ENCODE data around the gene PRPF39.

Gene PRPF39

GRCh38 chr14:45084946-45085346 is 1.0 kb downstream of the PRPF39 start (continued):
- no peak for TF ChIP-seq ZNF518A (tag by site-specific recombination; conservative IDR thresholded peaks at IDR 0.05; ENCODE audit: low read depth)
- TF ChIP-seq ZNF585B (tag by site-specific recombination; IDR thresholded peaks at IDR 0.05): no peak
- no peak for TF ChIP-seq CTCF (tag by site-specific recombination; IDR thresholded peaks at IDR 0.05)
- TF ChIP-seq INSM2 (tag by site-specific recombination; IDR thresholded peaks at IDR 0.05): no peak

- H3K4me3 ChIP-seq (ENCODE audit: low read depth, low read length): no peak overlapping the region
- no peaks in the 10 kb centered on the region for H3K9me3 ChIP-seq (ENCODE audit: control insufficient read depth, insufficient read depth, low read depth, low read length)
- H3K4me1 ChIP-seq (ENCODE audit: control insufficient read depth, insufficient read depth, low read length): peaks cover 21% of the 10 kb centered on the region
- ChIA-PET POLR2A (no interaction called here), CTCF (no interaction called here)
- TF ChIP-seq ZBTB1 (tag by site-specific recombination; IDR thresholded peaks at IDR 0.05): no peak
- no peak for TF ChIP-seq ZNF488 (tag by site-specific recombination; IDR thresholded peaks at IDR 0.05)
- TF ChIP-seq PRDM6 (tag by site-specific recombination; IDR thresholded peaks at IDR 0.05): peak; percentile 24; the same call in 1 of the 2 replicates
- TF ChIP-seq SP7 (tag by site-specific recombination; IDR thresholded peaks at IDR 0.05): peak; percentile 76
- no peak overlapping the region for H3K27ac ChIP-seq (ENCODE audit: extremely low read depth, low read depth, low read length)
- H3K36me3 ChIP-seq (ENCODE audit: control insufficient read depth in 2 of 2, insufficient read depth in 1 of 2, low read length in 2 of 2): peaks cover 11 to 14% of the 10 kb centered on the region in 2 experiments; a peak in 2 of 3 replicates
These were observed 5.9 kb downstream of the PRPF39 start for GRCh38 chr14:45089813-45090212.

- Histone ChIP-seq H3K27ac (ENCODE audit: extremely low read depth, low read depth, low read length) (no peak overlapping the region), H3K4me1 (ENCODE audit: control insufficient read depth, insufficient read depth, low read length) (peaks cover 21% of the 10 kb centered on the region), H3K4me3 (ENCODE audit: low read depth, low read length) (no peak overlapping the region), H3K9me3 (ENCODE audit: control insufficient read depth, insufficient read depth, low read depth, low read length) (no peaks in the 10 kb centered on the region), H3K36me3 (ENCODE audit: control insufficient read depth in 2 of 2, insufficient read depth in 1 of 2, low read length in 2 of 2) (peaks cover 25 to 33% of the 10 kb centered on the region in 2 experiments)
- TF ChIP-seq ZNF157 (tag by site-specific recombination; IDR thresholded peaks at IDR 0.05): no peak
- POLR2A ChIA-PET: interaction anchor here (0.7 kb wide), 1 partner anchor 55 kb away, joined by 9 read pairs; no protein-coding TSS in a partner anchor
- CTCF ChIA-PET: interaction anchor here (0.6 kb wide), 1 partner anchor 58 kb away, joined by 3 read pairs; no protein-coding TSS in a partner anchor
These were observed 7.8 kb downstream of the PRPF39 start for GRCh38 chr14:45091710-45092109.

Measured in HEK293 (cell line).